HFFc6 (cell line): ENCODE results near the gene SLC1A1. TPM values are rescaled to one million over a fixed set of nuclear protein-coding genes. Genes with fewer than 3 reads are reported as not detected.

ENCODE experiments used
- DNase-seq: peaks from one replicate; pipeline ENCODE4 v3.0.0-alpha.2; 2018
- H3K27ac Mint-ChIP-seq: 2 replicates; pipeline ENCODE4 v1.8.0; 2020; ENCODE audit warnings: mild to moderate bottlenecking, mixed read lengths
- H3K27me3 Mint-ChIP-seq: 2 replicates; pipeline ENCODE4 v1.8.0; 2021; ENCODE audit warnings: mild to moderate bottlenecking, moderate library complexity, mixed read lengths; ENCODE audit not compliant: insufficient read depth
- H3K36me3 Mint-ChIP-seq: 2 replicates; pipeline ENCODE4 v1.8.0; 2021; ENCODE audit warnings: low read depth, mixed read lengths
- H3K4me1 Mint-ChIP-seq: 2 replicates; pipeline ENCODE4 v1.8.0; 2020; ENCODE audit warnings: low read depth, mixed read lengths
- H3K4me3 Mint-ChIP-seq: 2 replicates; pipeline ENCODE4 v1.8.0; 2020; ENCODE audit warnings: mild to moderate bottlenecking, moderate library complexity, mixed read lengths
- H3K9me3 Mint-ChIP-seq: 2 replicates; pipeline ENCODE4 v1.8.0; 2020; ENCODE audit warnings: mild to moderate bottlenecking, mixed read lengths
- total RNA-seq, 6 experiments: library from RNA; stranded (reverse); fragmentation: NEBNext Ultra II Directional; extraction: Animal tissue kit (Norgen Biotek cat#: 25700); gene quantifications; 2 replicates in 1 of 6; 3 replicates in 5 of 6; pipeline ENCODE4 v1.2.3, GENCODE V29; 2021
- TF ChIP-seq, protein P1 (sequence below): fragments of 200-600 bp; sonication (generic); IDR thresholded peaks from 2 replicates; pipeline ENCODE4 v1.5.0; 2021; ENCODE audit warnings: antibody characterized with exemption, mild to moderate bottlenecking

SLC1A1 gene
- total RNA-seq, 6 experiments from 2014 or later = 0.43 to 1.4 (median 0.79) TPM

DNA sequence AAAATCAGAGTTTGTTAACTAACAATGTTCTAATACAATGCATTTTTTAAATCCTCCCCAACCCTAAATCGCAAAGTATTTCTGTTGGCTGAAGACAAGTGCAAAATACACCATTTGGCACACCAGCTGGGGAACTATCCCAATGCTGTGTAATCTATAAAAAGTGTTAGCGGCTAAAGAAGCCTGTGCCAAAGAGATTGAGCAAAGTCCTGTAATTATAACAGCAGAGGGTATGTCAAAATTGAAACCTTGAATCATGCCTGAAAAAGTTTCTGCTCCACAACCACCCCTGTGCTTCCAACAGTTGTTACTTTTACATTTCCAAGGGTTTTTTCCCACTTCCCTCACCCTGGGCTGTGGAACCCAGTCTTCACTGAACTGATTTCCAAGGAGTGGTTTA is 88.7 kb downstream of the SLC1A1 start:
- Mint-ChIP-seq H3K27me3 (peaks cover 10% of the 10 kb centered on the region), H3K4me1 (no peaks in the 10 kb centered on the region), H3K27ac (no peak overlapping the region), H3K4me3 (no peak overlapping the region), H3K36me3 (no peaks in the 10 kb centered on the region), H3K9me3 (no peaks in the 10 kb centered on the region)
- TF ChIP-seq, protein P1, sequence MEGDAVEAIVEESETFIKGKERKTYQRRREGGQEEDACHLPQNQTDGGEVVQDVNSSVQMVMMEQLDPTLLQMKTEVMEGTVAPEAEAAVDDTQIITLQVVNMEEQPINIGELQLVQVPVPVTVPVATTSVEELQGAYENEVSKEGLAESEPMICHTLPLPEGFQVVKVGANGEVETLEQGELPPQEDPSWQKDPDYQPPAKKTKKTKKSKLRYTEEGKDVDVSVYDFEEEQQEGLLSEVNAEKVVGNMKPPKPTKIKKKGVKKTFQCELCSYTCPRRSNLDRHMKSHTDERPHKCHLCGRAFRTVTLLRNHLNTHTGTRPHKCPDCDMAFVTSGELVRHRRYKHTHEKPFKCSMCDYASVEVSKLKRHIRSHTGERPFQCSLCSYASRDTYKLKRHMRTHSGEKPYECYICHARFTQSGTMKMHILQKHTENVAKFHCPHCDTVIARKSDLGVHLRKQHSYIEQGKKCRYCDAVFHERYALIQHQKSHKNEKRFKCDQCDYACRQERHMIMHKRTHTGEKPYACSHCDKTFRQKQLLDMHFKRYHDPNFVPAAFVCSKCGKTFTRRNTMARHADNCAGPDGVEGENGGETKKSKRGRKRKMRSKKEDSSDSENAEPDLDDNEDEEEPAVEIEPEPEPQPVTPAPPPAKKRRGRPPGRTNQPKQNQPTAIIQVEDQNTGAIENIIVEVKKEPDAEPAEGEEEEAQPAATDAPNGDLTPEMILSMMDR = no peak
- no peak for DNase-seq

DNA sequence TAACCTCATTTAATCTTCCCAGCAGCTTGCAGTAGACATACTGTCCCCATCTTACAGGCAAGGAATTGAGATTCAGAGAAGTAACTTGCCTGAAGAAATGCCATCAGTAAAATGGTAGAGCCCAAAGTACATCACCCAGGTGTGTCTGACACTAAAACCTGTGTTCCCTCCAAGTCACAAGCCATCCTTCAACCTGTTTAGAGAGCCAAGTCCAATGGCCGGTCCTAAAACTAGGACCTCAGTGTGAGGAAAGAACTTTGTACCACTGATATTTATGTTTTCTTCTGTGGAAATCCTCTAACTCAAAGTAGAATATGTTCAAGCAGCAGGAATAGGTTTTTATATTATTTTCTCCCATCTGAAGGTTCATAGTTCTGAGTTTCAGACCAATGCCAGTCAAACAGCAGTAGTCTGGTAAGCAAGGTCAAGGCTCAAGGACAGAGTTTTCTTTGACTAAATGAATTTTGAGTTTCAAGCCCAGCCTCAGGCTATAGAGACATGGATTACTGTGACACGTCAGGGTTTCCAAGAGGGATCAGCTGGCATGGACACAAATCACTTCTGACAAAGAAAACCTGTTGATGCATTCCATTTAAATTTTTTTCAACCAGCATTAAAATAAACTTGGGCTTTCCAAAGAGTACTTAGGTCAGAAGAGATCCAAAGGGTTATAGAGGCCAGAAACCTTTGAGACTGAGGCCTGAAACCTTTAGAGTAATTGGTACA is 90.9 kb downstream of the SLC1A1 start:
- Mint-ChIP-seq H3K27me3 (peaks cover 8% of the 10 kb centered on the region), H3K4me1 (no peaks in the 10 kb centered on the region), H3K4me3 (no peak overlapping the region), H3K36me3 (no peaks in the 10 kb centered on the region), H3K27ac (no peak overlapping the region), H3K9me3 (no peaks in the 10 kb centered on the region)
- DNase-seq = no peak
- TF ChIP-seq, protein P1 = no peak

DNA sequence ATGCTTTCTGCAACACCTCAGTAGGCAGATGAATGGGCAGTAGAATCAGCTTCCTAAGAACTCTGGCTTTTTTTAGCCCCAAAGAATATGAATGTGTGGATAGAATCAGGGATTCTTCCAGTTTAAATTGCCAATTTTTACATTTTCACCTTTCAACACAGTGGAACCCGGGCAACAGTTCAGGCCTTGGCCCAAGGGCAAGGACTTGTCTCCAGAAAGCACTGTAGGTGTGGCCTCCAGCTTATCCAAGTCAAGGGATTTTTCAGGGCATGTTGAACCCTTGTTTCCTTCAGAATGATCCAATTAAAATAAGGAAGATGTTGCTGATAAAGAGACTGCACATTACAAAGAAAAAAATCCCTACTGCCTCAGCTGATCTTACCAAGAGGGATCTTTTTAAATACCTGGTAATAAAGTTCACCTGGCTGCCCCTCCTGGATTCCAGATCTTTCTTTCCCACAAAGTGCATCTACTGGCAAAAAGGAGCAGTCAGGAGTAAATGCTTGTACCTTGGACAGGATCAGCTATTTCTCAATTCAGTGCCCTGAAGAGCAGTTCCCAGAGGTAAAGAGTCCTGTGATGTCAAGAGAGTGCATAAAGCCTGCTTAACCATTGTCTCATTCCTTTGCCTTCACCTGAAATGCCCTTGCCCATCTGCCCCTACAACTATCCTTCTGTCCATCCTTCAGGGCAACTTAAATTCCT is 91.7 kb downstream of the SLC1A1 start:
- no peak for DNase-seq
- Mint-ChIP-seq H3K4me3 (no peak overlapping the region), H3K27ac (no peak overlapping the region), H3K27me3 (peaks cover 8% of the 10 kb centered on the region), H3K9me3 (no peaks in the 10 kb centered on the region), H3K36me3 (no peaks in the 10 kb centered on the region), H3K4me1 (no peaks in the 10 kb centered on the region)
- TF ChIP-seq, protein P1 = no peak

DNA sequence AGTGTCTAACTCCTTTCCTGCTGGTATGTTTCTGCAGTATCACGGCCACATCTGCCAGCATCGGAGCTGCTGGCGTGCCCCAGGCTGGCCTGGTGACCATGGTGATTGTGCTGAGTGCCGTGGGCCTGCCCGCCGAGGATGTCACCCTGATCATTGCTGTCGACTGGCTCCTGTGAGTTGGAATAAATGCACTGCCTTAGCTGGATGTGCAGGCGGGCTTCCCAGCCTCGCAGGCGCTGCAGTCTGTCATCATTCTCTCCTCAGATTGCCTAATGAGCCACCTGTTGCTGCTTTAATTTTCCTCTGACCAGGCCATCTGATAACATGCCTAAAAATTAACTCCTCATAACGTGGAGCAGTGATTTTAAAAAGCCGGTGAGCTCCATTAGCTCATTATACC is 92.7 kb downstream of the SLC1A1 start:
- Mint-ChIP-seq H3K27ac (no peak overlapping the region), H3K4me3 (no peak overlapping the region), H3K4me1 (no peaks in the 10 kb centered on the region), H3K9me3 (no peaks in the 10 kb centered on the region), H3K27me3 (peaks cover 8% of the 10 kb centered on the region), H3K36me3 (no peaks in the 10 kb centered on the region)
- TF ChIP-seq, protein P1 = no peak
- no peak for DNase-seq

DNA sequence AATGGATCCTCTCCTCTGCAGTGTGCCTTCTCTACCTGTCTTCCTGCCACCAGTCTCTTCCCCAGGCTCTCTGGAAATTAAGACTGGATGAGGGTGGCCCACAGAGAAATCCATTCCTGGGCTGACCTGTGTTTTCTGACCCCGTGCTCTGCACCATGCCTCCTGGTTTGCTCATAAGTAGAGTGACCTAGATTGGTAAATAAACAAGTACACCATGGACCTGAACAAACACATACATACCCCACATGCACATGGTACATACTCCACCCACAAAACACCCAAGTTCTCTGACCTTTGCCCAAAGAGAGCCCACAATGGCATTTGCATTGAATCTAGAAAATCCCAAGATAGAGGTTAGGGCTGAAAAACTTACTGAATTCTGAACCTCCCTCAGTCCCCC is 94.4 kb downstream of the SLC1A1 start:
- H3K4me1 Mint-ChIP-seq = no peaks in the 10 kb centered on the region
- no peaks in the 10 kb centered on the region for H3K9me3 Mint-ChIP-seq
- DNase-seq = no peak
- H3K27ac Mint-ChIP-seq = no peak overlapping the region
- peaks cover 5% of the 10 kb centered on the region for H3K27me3 Mint-ChIP-seq
- no peak overlapping the region for H3K4me3 Mint-ChIP-seq
- H3K36me3 Mint-ChIP-seq = no peaks in the 10 kb centered on the region
- TF ChIP-seq, protein P1 = no peak
